SHP77 treated with DMSO at 0.1 percent for 48 hours (cell line): ENCODE results near the gene RPUSD2.
"Not testable (repeated sequence)": the region's sequence is repeated elsewhere in the genome, so short reads cannot be mapped to it uniquely, and the experiment has no call there.

Experiments
- DNase-seq: peaks from one replicate; lab custom pipeline; 2025; lab: John Stamatoyannopoulos, UW

Gene RPUSD2

GRCh38 chr15:40565333-40566238 lies 3.5 kb upstream of the RPUSD2 start:
- peak; percentile 13 for DNase-seq

DNA sequence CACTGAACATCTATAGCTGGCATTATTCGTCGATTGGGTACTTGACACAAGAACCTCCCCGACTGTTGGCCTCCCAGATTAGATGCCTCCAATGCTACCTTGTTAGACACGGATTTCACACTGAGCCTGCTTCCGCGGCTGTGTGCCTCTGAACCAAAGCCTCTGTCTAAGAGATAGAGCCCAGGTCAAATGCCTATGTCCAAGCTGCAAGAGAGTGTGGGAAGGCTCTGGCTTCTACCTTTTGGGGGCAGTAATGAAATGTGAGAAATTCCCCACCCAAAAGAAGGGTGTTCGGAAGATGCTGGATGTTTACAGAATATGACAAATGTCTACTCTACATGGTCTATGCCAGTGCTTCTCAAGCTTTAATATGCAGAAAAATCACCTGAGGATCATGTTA lies 2.0 kb upstream of the RPUSD2 start:
- DNase-seq, result peak; percentile 40

GRCh38 chr15:40575113-40575512 lies 6.0 kb downstream of the RPUSD2 start:
- DNase-seq, result no peak

- not testable (repeated sequence) for DNase-seq
Measured at GRCh38 chr15:40576914-40577313, 7.8 kb downstream of the RPUSD2 start.

GRCh38 chr15:40578892-40579291 lies 9.8 kb downstream of the RPUSD2 start:
- DNase-seq, result no peak

- not testable (repeated sequence) for DNase-seq
Measured at GRCh38 chr15:40581796-40582195, 12.7 kb downstream of the RPUSD2 start.

GRCh38 chr15:40582726-40583246 lies 13.7 kb downstream of the RPUSD2 start:
- DNase-seq, result peak; percentile 86

DNA sequence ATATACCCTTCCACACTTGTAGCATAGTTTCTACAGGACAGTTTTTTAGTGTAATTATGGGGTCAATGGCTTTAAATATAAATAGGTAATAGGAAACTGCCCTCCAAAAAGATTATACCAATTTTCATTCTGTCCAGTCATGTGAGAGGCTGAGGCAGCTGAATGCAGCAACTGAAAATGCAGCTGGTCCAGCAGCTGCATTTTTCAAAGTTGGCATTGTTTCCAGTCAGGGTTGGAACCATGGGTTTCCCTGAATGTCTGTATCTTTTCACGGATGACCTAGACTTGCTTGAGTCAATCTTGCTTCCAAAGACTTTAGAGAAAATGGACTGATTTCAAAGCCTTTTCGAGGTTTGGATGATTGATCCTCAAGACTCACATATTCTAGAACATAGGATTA lies 15.1 kb downstream of the RPUSD2 start:
- peak; percentile 23 for DNase-seq

- DNase-seq, result no peak
Measured at GRCh38 chr15:40590667-40591050, 21.6 kb downstream of the RPUSD2 start.

- DNase-seq, result no peak
Measured at GRCh38 chr15:40591389-40591788, 22.3 kb downstream of the RPUSD2 start.

DNA sequence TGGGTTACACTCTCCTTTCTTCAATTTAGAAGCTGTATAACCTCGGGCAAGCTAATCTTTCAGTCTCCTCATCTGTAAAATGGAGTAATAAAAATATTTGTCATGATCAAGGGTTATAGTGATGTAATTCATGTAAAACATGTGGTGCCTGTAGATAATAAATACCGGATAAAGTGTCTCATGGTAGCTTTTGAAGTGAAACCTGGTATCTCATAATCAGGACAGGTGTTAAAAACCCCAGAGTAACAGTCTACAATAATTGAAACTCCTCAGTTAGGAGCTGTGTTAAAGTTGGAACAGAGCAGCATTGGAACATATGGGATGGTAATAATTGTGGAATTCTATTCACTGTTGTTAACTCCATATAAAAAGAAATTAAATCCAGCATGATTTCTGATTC lies 24.1 kb downstream of the RPUSD2 start:
- no peak for DNase-seq

DNA sequence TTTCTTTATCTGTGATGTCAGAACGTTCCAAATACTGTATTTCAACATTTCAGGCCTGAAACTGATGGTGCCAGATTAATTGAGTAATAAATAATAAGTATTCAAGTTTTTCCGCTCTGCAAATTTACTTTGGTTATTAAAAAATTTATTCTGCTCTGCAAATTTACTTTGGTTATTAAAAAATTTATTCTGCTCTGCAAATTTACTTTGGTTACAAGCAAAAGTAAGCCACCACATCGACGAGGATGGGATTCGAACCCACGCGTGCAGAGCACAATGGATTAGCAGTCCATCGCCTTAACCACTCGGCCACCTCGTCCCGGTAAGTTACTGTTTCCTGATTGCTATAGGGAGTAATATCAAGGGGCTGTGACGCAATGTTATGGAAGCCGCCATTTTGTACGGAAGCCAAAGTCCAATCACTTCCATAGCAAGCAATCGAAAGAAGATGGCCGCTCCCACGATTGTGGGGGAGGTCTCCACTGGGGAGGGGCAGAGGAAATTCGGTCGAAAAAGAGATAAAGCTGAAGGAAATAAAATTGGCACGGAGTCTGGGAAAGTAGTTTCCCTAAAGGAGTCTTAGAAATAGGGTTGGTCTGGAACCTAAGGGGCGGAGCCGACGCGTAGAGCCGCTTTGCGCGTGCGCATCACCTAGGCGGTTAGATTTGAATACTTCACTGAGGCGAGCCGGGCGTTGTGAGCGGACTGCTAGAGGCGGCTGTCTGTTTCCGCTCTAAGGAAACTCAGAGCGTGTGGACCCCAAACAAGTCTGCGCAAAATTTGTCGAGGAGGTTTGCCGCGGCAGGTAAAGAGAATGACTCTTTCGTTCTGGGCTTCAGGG lies 24.7 kb downstream of the RPUSD2 start, which contains the start of gene KNL1:
KNL1 (plus strand) TSS at position 662 of the 841 bp plus-strand sequence. CDS start 8,683 bp downstream, outside the sequence.
- DNase-seq, result peak; percentile 93

GRCh38 chr15:40594429-40594836 lies 25.3 kb downstream of the RPUSD2 start:
- DNase-seq, result peak; percentile 49

GRCh38 chr15:40595219-40595618 lies 26.1 kb downstream of the RPUSD2 start:
- DNase-seq, result no peak

GRCh38 chr15:40595773-40596172 lies 26.7 kb downstream of the RPUSD2 start:
- no peak for DNase-seq

GRCh38 chr15:40597024-40597423 lies 27.9 kb downstream of the RPUSD2 start:
- DNase-seq, result no peak

DNA sequence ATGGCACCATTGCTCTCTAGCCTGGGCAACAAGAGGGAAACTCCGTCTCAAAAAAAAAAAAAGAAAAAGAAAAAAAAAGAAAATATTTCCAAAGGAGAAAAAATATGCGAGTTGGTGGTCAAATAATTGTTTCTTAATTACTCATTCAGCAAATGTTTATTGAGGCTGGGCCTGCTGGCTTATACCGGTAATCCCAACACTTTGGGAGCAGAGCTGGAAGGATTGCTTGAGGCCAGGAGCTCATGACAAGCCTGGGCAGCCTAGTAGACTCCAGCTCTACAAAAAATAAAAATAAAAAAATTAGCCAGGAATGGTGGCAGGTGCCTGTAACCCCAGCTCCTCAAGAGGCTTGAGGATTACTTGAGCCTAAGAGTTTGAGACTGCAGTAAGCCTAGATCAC lies 29.0 kb downstream of the RPUSD2 start:
- no peak for DNase-seq

DNA sequence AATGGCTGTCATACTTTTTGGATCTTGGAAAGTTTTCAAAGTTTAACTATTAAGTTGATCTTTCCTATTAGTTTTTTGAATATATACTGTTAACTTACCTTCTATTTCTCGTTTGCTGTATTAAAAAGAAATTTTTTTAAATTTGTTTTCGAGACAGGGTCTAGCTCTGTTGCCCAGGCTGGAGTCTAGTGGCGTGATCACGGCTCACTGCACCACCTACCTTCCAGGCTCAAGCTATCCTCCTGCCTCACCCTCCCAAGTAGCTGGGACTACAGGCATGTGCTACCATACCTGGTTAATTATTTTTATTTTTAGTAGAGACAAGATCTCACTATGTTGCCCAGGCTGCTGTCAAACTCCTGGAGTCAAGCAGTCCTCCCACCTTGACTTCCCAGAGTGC lies 29.6 kb downstream of the RPUSD2 start:
- DNase-seq, result no peak

GRCh38 chr15:40600956-40601355 lies 31.9 kb downstream of the RPUSD2 start:
- DNase-seq, result no peak

GRCh38 chr15:40603935-40604334 lies 34.8 kb downstream of the RPUSD2 start:
- DNase-seq, result no peak

- no peak for DNase-seq
Measured at GRCh38 chr15:40613080-40613479, 44.0 kb downstream of the RPUSD2 start.

DNA sequence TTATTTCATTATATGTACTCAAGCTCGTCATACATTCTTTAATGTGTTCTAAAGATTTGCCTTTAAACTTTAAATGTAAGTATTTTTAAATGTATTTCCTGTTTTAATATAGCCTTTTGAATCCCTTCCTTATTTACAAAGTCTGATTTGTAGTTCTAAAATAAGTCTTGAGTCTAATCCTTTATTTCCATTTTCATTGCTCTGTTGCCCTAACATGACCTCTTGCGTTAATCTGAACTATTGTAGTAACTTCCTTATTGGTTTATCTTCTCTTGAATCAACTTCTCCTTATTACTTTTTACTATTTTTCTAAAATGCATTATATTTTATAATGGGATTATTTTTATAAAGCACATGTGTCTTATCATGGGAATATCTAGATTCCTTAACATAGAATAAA lies 48.9 kb downstream of the RPUSD2 start:
- no peak for DNase-seq

DNA sequence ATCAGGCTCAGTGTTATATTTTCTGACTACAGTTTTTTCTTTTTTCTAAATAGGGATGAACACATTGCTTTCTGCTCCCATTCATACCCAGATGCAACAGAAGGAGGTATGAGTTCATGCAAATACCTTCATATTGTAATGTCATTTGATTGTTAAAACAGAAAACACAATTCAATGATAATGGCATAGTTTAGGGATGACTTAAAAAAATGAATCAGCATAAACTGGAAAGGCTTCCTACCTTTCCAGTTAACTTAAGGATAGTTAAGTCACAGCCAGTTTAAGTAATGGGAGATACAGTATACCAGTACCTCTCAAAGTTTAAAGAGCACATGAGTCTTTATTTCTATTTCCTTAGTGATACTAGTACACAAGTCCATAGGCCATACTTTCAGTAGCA lies 49.8 kb downstream of the RPUSD2 start:
- no peak for DNase-seq
